ENCODE results near the gene TSPAN9. TPM values are rescaled to one million over a fixed set of nuclear protein-coding genes. Genes with fewer than 3 reads are reported as not detected.

TSPAN9 gene
- polyA plus RNA-seq, 1 donor: 24.9 TPM

DNA sequence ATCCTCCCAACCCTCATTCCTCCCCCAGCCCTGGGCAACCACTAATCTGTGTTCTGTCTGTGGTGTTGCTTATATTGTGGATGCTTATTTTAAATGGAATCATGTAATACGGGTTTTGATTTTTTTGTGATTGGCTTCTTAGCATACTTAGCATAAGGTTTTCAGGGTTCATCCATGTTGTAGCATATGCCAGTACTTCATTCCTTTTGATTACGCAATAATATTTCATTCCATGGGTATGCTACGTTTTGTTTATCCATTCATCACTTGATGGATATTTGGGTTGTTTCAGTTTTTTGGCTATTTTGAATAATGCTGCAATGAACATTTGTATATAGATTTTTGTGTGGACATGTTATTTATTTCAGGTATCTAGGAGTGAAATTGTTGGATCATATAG lies 82.9 kb downstream of the TSPAN9 start:
- H3K4me3 ChIP-seq (ENCODE audit: low read length): no peak overlapping the region
- no CpG with 5 or more reads among the region's 3 CpGs for WGBS (ENCODE audit: insufficient coverage, low lambda C conversion rate)
- no peaks in the 10 kb centered on the region for H3K36me3 ChIP-seq (ENCODE audit: control insufficient read depth, insufficient read depth, low read length)
- H3K9me3 ChIP-seq (ENCODE audit: control insufficient read depth, low read depth, low read length): no peaks in the 10 kb centered on the region
- H3K27ac ChIP-seq (ENCODE audit: low read length): no peak overlapping the region
- no peaks in the 10 kb centered on the region for H3K27me3 ChIP-seq (ENCODE audit: control insufficient read depth, insufficient read depth, low read length)
- DNase-seq: no peak
- peaks cover 30% of the 10 kb centered on the region for H3K4me1 ChIP-seq (ENCODE audit: control insufficient read depth, insufficient read depth, low read length)

DNA sequence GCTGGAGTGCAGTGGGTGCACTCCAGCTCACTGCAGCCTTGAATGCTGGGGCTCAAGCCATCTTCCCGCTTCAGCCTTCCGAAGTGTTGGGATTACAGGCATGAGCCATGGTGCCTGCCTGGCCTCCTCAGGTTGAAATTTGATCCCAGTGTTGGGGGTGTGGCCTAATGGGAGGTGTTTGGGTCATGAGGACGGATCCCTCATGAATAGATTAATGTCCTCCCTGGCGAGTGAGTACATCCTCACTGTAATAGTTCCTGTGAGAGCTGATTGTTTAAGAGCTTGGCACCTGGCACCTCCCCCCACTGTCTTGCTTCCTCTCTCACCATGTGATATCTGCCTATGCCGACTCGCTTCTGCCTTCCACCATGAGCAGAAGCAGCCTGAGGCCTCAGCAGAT lies 84.7 kb downstream of the TSPAN9 start:
- Histone ChIP-seq H3K27me3 (ENCODE audit: control insufficient read depth, insufficient read depth, low read length) (no peaks in the 10 kb centered on the region), H3K4me1 (ENCODE audit: control insufficient read depth, insufficient read depth, low read length) (peaks cover 39% of the 10 kb centered on the region), H3K9me3 (ENCODE audit: control insufficient read depth, low read depth, low read length) (no peaks in the 10 kb centered on the region), H3K4me3 (ENCODE audit: low read length) (no peak overlapping the region), H3K27ac (ENCODE audit: low read length) (no peak overlapping the region), H3K36me3 (ENCODE audit: control insufficient read depth, insufficient read depth, low read length) (no peaks in the 10 kb centered on the region)
- WGBS (ENCODE audit: insufficient coverage, low lambda C conversion rate): no CpG with 5 or more reads among the region's 6 CpGs
- DNase-seq: no peak

DNA sequence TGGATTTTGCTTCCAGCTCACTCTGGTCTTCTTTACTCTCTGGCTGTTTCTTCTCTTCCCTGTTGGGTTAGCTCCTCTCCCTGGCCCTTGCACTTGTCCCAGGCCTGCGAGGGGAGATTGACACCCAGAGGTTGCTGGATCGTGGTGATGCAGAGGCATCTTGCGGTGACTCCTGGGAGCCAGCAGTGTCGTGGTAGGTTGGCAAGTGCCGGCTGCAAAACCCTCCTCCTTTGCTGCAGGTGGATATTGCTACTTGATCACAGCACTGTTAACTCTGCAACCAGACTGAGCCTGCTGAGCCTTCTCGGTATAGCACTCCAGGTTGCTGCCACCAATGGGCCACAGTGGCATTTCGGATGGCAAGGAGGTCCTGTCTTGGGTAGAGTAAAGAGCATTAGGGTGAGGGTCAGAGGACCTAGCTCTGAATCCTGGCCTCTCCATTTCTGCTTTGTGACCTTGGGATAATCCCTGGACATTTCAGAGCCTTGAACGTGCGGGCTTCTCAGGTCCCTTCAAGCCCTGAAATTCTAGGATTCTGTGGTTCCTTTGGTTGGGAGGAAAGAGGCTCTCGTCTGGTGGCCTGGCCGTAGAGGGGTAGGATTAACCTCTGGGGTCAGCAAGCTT lies 87.4 kb downstream of the TSPAN9 start:
- Histone ChIP-seq H3K36me3 (ENCODE audit: control insufficient read depth, insufficient read depth, low read length) (no peaks in the 10 kb centered on the region), H3K9me3 (ENCODE audit: control insufficient read depth, low read depth, low read length) (no peaks in the 10 kb centered on the region), H3K4me3 (ENCODE audit: low read length) (no peak overlapping the region), H3K4me1 (ENCODE audit: control insufficient read depth, insufficient read depth, low read length) (peaks cover 32% of the 10 kb centered on the region), H3K27me3 (ENCODE audit: control insufficient read depth, insufficient read depth, low read length) (no peaks in the 10 kb centered on the region), H3K27ac (ENCODE audit: low read length) (peak overlapping the region; percentile 73)
- WGBS (ENCODE audit: insufficient coverage, low lambda C conversion rate): no CpG with 5 or more reads among the region's 11 CpGs
- DNase-seq: no peak

DNA sequence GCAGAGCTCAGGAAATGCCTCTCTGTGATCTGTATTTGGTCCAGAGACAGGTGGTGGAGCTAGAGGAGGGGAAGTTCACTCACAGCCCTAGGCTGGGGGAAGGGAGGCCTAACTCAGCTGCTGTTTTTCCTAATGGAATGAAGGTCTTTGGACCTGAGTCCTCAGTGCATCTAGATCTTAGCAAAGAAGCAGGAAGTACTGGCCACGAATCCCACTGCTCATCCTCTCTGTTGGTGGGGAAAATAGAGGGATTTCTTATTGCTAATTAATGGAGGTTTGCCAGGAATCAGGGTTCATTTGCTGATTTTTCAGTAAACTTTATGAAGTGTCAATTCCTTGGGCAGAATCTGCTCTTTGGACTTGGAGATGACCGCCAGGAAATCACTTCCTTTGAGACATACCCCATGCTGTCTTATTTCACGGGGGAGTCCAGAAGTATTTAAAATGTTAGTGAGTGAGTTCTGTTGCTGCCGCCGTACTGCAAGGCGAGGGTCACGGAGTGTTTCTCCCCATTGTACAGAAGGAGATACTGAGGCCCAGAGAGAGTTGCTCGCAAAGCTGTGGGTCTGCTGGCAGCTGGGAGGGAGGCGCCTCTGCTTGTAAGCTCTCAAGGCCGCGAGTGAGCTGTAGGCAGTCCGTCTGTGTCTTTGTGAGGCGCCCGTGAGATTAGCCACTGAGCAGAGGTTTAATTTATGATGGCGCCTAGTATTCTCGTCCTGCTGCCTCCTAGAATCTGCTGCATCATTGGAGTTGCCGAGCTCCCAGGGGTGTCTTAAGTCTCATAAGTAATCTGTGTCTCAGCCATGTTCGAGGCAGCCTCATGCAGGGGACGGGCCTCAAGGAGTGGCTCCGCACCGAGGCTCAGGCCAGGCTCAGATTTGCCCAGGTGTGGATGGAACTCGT lies 88.2 kb downstream of the TSPAN9 start:
- Histone ChIP-seq H3K4me1 (ENCODE audit: control insufficient read depth, insufficient read depth, low read length) (peaks cover 32% of the 10 kb centered on the region), H3K27ac (ENCODE audit: low read length) (peak overlapping the region; percentile 73), H3K27me3 (ENCODE audit: control insufficient read depth, insufficient read depth, low read length) (no peaks in the 10 kb centered on the region), H3K9me3 (ENCODE audit: control insufficient read depth, low read depth, low read length) (no peaks in the 10 kb centered on the region), H3K4me3 (ENCODE audit: low read length) (no peak overlapping the region), H3K36me3 (ENCODE audit: control insufficient read depth, insufficient read depth, low read length) (no peaks in the 10 kb centered on the region)
- WGBS (ENCODE audit: insufficient coverage, low lambda C conversion rate): no CpG with 5 or more reads among the region's 22 CpGs
- peak; percentile 87 to 93 for DNase-seq

DNA sequence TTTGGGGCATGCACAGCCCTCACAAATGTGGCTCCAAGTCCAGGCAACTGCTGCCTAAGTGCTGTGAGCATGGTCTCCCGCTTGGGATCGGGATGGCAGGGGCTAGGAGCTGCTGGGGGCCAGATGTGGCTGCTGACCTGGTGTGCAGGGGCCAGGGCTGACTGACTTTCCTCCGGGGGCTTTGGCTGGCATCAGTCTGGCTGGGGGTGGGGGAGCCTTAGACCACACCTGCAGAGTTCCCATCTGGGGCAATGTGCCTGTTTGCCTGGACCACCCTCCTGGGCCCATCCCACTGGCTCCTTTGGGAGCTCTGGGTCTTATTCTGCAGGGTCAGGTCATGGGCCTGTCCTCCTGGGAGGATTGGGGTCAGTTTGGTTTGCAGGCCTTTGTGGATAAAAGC lies 90.5 kb downstream of the TSPAN9 start:
- Histone ChIP-seq H3K4me3 (ENCODE audit: low read length) (no peak overlapping the region), H3K36me3 (ENCODE audit: control insufficient read depth, insufficient read depth, low read length) (no peaks in the 10 kb centered on the region), H3K27ac (ENCODE audit: low read length) (no peak overlapping the region), H3K27me3 (ENCODE audit: control insufficient read depth, insufficient read depth, low read length) (no peaks in the 10 kb centered on the region), H3K4me1 (ENCODE audit: control insufficient read depth, insufficient read depth, low read length) (peaks cover 39% of the 10 kb centered on the region), H3K9me3 (ENCODE audit: control insufficient read depth, low read depth, low read length) (no peaks in the 10 kb centered on the region)
- no CpG with 5 or more reads among the region's 3 CpGs for WGBS (ENCODE audit: insufficient coverage, low lambda C conversion rate)
- DNase-seq: no peak

DNA sequence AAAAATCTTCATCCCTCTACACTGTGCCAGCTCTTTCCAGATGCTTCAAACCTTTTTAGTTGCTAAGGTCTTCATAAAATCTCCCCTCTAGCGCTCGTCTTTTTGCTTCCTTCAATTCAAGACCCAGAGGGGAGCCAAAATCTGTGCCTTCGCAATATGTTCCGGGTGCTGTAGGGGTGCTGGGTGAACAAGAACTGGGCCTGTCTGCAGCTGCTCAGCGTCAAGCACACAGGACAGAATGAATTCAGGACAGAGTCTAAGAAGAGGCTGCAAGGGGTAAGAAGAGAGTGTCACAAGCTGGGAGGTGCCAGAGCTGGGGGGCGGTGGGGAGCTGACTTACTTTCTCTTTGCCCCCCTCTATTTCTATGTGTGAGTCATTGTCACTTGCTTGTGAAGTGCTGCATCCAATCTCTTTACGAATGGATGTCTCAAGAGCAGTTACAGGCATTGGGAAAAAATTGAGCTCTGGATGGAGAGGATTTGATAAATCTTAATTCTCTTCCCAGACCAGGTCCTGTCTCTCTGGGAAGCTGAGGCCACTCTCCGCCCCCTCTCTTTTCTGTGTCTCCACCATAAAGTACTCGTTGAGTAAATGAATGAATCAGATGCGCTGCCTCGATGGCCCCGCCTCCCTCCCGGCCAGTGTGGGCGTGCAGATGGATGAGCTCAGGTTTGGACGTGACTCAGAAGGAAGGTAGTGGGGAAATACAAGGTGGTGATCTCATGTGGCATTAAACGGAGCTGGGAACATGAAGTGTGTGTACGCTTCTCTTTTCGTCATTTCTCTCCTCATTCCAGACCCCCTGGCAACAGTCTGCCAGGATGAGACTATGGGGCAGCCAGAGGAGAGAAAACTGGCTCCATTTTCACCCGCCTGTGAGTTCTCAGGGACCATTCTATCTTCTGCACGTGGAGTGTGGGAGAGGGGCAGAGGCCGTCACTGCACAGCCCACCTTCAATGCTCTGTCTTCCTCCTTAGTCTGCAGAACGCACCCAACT lies 91.3 kb downstream of the TSPAN9 start:
- 83% methylated on average over 1 of the region's 22 CpGs for WGBS (ENCODE audit: insufficient coverage, low lambda C conversion rate)
- no peaks in the 10 kb centered on the region for H3K9me3 ChIP-seq (ENCODE audit: control insufficient read depth, low read depth, low read length)
- no peaks in the 10 kb centered on the region for H3K36me3 ChIP-seq (ENCODE audit: control insufficient read depth, insufficient read depth, low read length)
- no peak overlapping the region for H3K27ac ChIP-seq (ENCODE audit: low read length)
- DNase-seq: peak in 1 of 2 donors; percentile 27
- H3K4me1 ChIP-seq (ENCODE audit: control insufficient read depth, insufficient read depth, low read length): peaks cover 31% of the 10 kb centered on the region
- H3K4me3 ChIP-seq (ENCODE audit: low read length): no peak overlapping the region
- no peaks in the 10 kb centered on the region for H3K27me3 ChIP-seq (ENCODE audit: control insufficient read depth, insufficient read depth, low read length)

DNA sequence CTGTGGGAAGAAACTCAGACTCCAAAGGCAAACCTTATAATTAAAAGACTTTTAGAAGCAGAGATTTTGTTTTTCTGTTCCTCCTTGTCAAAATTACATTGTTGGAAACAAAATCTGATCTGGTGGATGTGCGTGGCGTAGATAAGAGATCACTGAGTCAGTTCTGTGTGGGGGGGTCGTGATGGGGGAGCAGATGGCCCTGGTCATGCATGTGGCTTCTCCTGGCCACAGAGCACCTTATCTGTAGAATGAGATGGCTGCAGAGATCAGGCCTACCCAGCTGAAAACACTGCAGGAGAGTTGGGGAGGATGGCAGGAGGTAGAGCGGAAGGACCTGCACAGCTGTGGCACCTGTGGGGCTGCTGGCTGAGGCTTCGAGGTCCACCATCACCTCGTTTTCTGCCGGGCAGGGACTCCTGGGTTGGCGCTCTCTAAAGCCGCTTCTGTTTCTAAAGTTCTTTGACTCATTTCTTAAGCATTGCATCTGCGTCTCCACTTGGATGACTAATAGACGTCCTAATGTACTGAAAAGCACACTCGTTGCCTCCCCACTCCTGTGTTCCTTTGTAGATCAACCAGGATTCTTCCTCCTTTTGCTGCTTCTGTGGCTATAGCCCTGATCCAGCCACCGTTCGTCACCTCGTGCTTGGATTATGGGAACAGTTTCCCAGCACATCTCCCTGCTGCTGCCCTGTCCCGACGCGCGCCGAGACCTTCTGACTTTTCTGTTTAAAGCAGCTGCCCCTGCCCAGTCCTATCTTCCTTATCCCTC lies 93.4 kb downstream of the TSPAN9 start:
- no CpG with 5 or more reads among the region's 20 CpGs for WGBS (ENCODE audit: insufficient coverage, low lambda C conversion rate)
- Histone ChIP-seq H3K27me3 (ENCODE audit: control insufficient read depth, insufficient read depth, low read length) (no peaks in the 10 kb centered on the region), H3K36me3 (ENCODE audit: control insufficient read depth, insufficient read depth, low read length) (no peaks in the 10 kb centered on the region), H3K27ac (ENCODE audit: low read length) (no peak overlapping the region), H3K4me1 (ENCODE audit: control insufficient read depth, insufficient read depth, low read length) (peaks cover 14% of the 10 kb centered on the region), H3K4me3 (ENCODE audit: low read length) (no peak overlapping the region), H3K9me3 (ENCODE audit: control insufficient read depth, low read depth, low read length) (no peaks in the 10 kb centered on the region)
- DNase-seq: no peak

DNA sequence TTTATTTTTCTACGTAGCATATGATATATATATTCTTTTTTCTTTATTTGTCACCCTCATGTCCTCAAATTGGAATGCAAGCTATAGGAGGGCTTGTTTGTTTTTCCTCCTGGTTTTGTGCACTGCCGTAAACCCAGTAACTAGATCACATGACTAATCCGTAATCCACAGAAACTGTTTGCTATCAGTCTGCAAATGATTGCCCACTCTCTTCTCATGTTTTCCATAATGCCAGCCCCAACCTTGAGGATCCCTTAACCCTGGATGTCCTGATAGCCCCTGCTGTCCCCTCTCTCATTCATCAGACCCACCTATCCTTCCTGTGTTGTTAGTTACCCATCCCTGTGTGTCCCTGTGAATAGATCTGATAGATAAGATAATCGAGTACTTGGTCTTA lies 94.0 kb downstream of the TSPAN9 start:
- no peaks in the 10 kb centered on the region for H3K36me3 ChIP-seq (ENCODE audit: control insufficient read depth, insufficient read depth, low read length)
- H3K27ac ChIP-seq (ENCODE audit: low read length): no peak overlapping the region
- no peaks in the 10 kb centered on the region for H3K9me3 ChIP-seq (ENCODE audit: control insufficient read depth, low read depth, low read length)
- no peaks in the 10 kb centered on the region for H3K27me3 ChIP-seq (ENCODE audit: control insufficient read depth, insufficient read depth, low read length)
- DNase-seq: no peak
- H3K4me1 ChIP-seq (ENCODE audit: control insufficient read depth, insufficient read depth, low read length): peaks cover 11% of the 10 kb centered on the region
- no peak overlapping the region for H3K4me3 ChIP-seq (ENCODE audit: low read length)
- WGBS (ENCODE audit: insufficient coverage, low lambda C conversion rate): 32% methylated on average over 3 of the region's 4 CpGs

DNA sequence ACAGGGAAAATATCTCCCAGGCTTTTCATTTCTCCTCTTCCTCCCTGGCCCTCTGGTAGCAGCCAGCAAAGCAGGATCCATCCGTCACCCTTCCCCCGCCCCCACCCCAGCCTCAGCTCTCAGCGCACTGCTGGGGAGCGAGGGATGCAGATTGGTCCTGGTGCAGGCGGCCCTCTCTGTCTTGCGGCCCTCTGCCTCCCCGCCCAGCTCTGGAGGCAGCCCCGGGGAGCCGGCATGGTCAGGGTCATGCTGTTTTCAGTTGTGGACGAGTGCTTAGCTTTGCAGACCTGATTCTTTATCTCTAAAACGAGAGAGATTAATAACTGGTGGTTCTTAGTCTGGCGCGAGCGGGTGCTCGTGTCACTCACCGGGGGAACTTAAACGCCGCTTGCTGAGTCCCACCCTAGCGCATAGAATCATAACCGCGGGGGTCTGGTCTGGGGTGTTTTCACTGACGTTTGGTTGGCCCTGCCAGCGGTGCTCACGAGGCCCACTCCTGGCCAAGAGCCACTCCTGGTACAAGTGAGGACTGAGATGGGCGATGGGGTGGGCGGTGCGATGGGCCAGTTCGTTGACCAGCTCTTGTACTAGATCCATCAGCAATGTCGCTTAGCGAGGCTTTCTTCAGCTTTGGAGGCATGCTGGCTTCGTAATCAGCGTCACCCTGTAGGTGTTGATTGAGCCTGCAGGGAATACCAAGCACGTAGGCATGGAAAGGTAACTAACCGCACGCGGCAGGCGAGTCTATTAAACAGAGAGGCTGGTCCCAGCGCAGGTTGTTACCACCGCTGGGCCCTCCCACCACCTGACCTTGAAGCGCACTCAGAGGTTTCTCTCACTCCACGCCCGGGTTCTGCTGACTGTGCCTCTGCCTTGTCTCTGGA lies 95.2 kb downstream of the TSPAN9 start:
- H3K4me3 ChIP-seq (ENCODE audit: low read length): no peak overlapping the region
- no peak for DNase-seq
- 100% methylated on average over 4 of the region's 42 CpGs for whole genome bisulfite sequencing (ENCODE audit: insufficient coverage, low lambda C conversion rate)
- H3K4me1 ChIP-seq (ENCODE audit: control insufficient read depth, insufficient read depth, low read length): peaks cover 11% of the 10 kb centered on the region
- no peaks in the 10 kb centered on the region for H3K36me3 ChIP-seq (ENCODE audit: control insufficient read depth, insufficient read depth, low read length)
- no peaks in the 10 kb centered on the region for H3K9me3 ChIP-seq (ENCODE audit: control insufficient read depth, low read depth, low read length)
- no peak overlapping the region for H3K27ac ChIP-seq (ENCODE audit: low read length)
- H3K27me3 ChIP-seq (ENCODE audit: control insufficient read depth, insufficient read depth, low read length): no peaks in the 10 kb centered on the region

All from large intestine (tissue), 3 donors.